Right lobe of liver (tissue), 6 donors: Measurements from ENCODE around the gene IFT27. TPM values are rescaled to one million over a fixed set of nuclear protein-coding genes. Genes with fewer than 3 reads are reported as not detected.

Source experiments
- ATAC-seq, 4 donors: fragments of 200-7000 bp; cut with Tn5 transposase; one replicate each; pipeline ENCODE4 v1.9.1; 2020; ENCODE audit warnings: mild to moderate bottlenecking in 4 of 4, moderate library complexity in 4 of 4
- DNase-seq, 3 donors: peaks; one replicate each; pipeline ENCODE4 v3.0.0-alpha.2; 2020
- H3K27ac ChIP-seq, 3 donors: fragments of 200-600 bp; one replicate each; pipeline ENCODE4 v1.8.0; 2022
- H3K27me3 ChIP-seq, 2 donors: fragments of 200-600 bp; one replicate each; pipeline ENCODE4 v1.8.0; 2022
- H3K36me3 ChIP-seq, 4 donors: fragments of 200-600 bp; sonication (generic) in 1 of 4; one replicate each; pipeline versions ENCODE4 v1.5.1 to v1.8.0; 2017 to 2022; ENCODE audit warnings: control low read depth in 1 of 4
- H3K4me1 ChIP-seq, 4 donors: fragments of 200-600 bp; sonication (generic) in 1 of 4; one replicate each; pipeline versions ENCODE4 v1.5.1 to v1.8.0; 2017 to 2022; ENCODE audit warnings: control low read depth in 1 of 4
- H3K4me3 ChIP-seq, 3 donors: fragments of 200-600 bp; one replicate each; pipeline ENCODE4 v1.8.0; 2022
- H3K9me3 ChIP-seq, 4 donors: fragments of 200-600 bp; sonication (generic) in 1 of 4; one replicate each; pipeline versions ENCODE4 v1.5.1 to v1.8.0; 2017 to 2022; ENCODE audit warnings: control low read depth in 1 of 4
- CTCF ChIP-seq, 4 donors: fragments of 200-600 bp in 3 of 4; fragments of 450-650 bp in 1 of 4; IDR thresholded peaks; one replicate each; pipeline versions ENCODE4 v1.5.1 to v1.8.0; 2016 to 2022; ENCODE audit warnings: antibody characterized with exemption in 4 of 4, mild to moderate bottlenecking in 2 of 4
- POLR2A ChIP-seq: fragments of 450-650 bp; IDR thresholded peaks from one replicate; pipeline ENCODE4 v1.6.1; 2017; ENCODE audit warnings: antibody characterized with exemption, mild to moderate bottlenecking
- WGBS: methylation state at CpG from one replicate; pipeline ENCODE4 v1.1.6; 2018; ENCODE audit warnings: low coverage, low lambda C conversion rate; ENCODE audit not compliant: insufficient coverage; ENCODE audit errors: missing lambda C conversion rate; 5-methylcytosine and 5-hydroxymethylcytosine counted together
- intact Hi-C, 2 donors: fragments of 100-400 bp; cut with DNase I; formaldehyde crosslinking; loops; one replicate each; pipeline versions ENCODE4 v1.11.2 to v1.14.1; 2022
- total RNA-seq, 6 experiments: library from RNA; depleted of rRNA in 2 of 6; stranded (reverse); fragments of >200 nt in 2 of 6; fragmentation: NEBNext Ultra II Directional in 3 of 6; extraction: Animal tissue kit (Norgen Biotek cat#: 25700) in 3 of 6; gene quantifications; one replicate each; pipeline versions ENCODE4 v1.1.0 to v1.2.4, GENCODE V29; 2016 to 2023
- donor health status: DM: no; HTN: yes; CAD: no.
- donor health status: DM: no; HTN: no; CAD: no.
- donor health status: DM: no; HTN: no; CAD: no.
- donor health status: DM: no; HTN: yes; CAD: no.
- donor health status: DM: no; HTN: yes; CAD: no.

The IFT27 gene
- total RNA-seq, 6 experiments from 2014 or later: 10.3 to 17.4 (median 14.8) TPM

- TF ChIP-seq CTCF (IDR thresholded peaks at IDR 0.05): no peak
- TF ChIP-seq POLR2A: no peak
- intact Hi-C loops: no loop called here
- Histone ChIP-seq H3K4me1 (no peaks in the 10 kb centered on the region), H3K9me3 (no peaks in the 10 kb centered on the region), H3K27ac (no peak overlapping the region), H3K4me3 (no peak overlapping the region), H3K36me3 (no peaks in the 10 kb centered on the region), H3K27me3 (no peaks in the 10 kb centered on the region)
- WGBS: 81% methylated on average over 9 of the region's 17 CpGs
- ATAC-seq (peak in 2 of 4 donors; percentile 26 to 35), DNase-seq (no peak)
Measured at GRCh38 chr22:36762687-36763260, 13.1 kb downstream of the IFT27 start.

GRCh38 chr22:36761553-36762240, 14.2 kb downstream of the IFT27 start:
- no peak for ATAC-seq
- Histone ChIP-seq H3K4me3 (no peak overlapping the region), H3K36me3 (no peaks in the 10 kb centered on the region), H3K27me3 (no peaks in the 10 kb centered on the region), H3K9me3 (no peaks in the 10 kb centered on the region), H3K4me1 (no peaks in the 10 kb centered on the region), H3K27ac (no peak overlapping the region)
- no peak for DNase-seq
- no peak for TF ChIP-seq POLR2A
- no peak for TF ChIP-seq CTCF (IDR thresholded peaks at IDR 0.05)
- intact Hi-C loops: no loop called here
- 94% methylated on average over 5 of the region's 10 CpGs for WGBS

GRCh38 chr22:36760786-36761185, 15.1 kb downstream of the IFT27 start:
- 64% methylated on average over 8 of the region's 11 CpGs for WGBS
- TF ChIP-seq CTCF (IDR thresholded peaks at IDR 0.05) (no peak), POLR2A (no peak)
- Histone ChIP-seq H3K27ac (no peak overlapping the region), H3K4me1 (no peaks in the 10 kb centered on the region), H3K4me3 (no peak overlapping the region), H3K27me3 (no peaks in the 10 kb centered on the region), H3K36me3 (no peaks in the 10 kb centered on the region), H3K9me3 (no peaks in the 10 kb centered on the region)
- DNase-seq (no peak), ATAC-seq (no peak)
- intact Hi-C loops: no loop called here

GRCh38 chr22:36759481-36760159, 16.3 kb downstream of the IFT27 start:
- Histone ChIP-seq H3K27ac (no peak overlapping the region), H3K27me3 (no peaks in the 10 kb centered on the region), H3K9me3 (no peaks in the 10 kb centered on the region), H3K4me3 (no peak overlapping the region), H3K36me3 (no peaks in the 10 kb centered on the region), H3K4me1 (no peaks in the 10 kb centered on the region)
- intact Hi-C loops: no loop called here
- WGBS: 76% methylated on average over 16 of the region's 19 CpGs
- ATAC-seq: no peak
- no peak for TF ChIP-seq POLR2A
- DNase-seq: no peak

GRCh38 chr22:36758792-36759271, 17.1 kb downstream of the IFT27 start:
- DNase-seq: no peak
- no peaks in the 10 kb centered on the region for H3K4me1 ChIP-seq
- 72% methylated on average over 6 of the region's 15 CpGs for WGBS
- H3K36me3 ChIP-seq: no peaks in the 10 kb centered on the region
- no peak overlapping the region for H3K4me3 ChIP-seq
- TF ChIP-seq POLR2A (no peak), CTCF (IDR thresholded peaks at IDR 0.05) (no peak)
- no peak for ATAC-seq
- H3K9me3 ChIP-seq: no peaks in the 10 kb centered on the region
- H3K27me3 ChIP-seq: no peaks in the 10 kb centered on the region
- no peak overlapping the region for H3K27ac ChIP-seq
- intact Hi-C loops: no loop called here
